ENCODE data around the gene CALD1.

- TF ChIP-seq CTCF (IDR thresholded peaks at IDR 0.05; ENCODE audit: low read depth, low read length, poor library complexity, severe bottlenecking), result no peak
- TF ChIP-seq EZH2phosphoT487 (IDR thresholded peaks at IDR 0.05; ENCODE audit: borderline replicate concordance, low read length), result no peak
Observed at GRCh38 chr7:134947831-134948230, 168.4 kb downstream of the CALD1 start.
